ENCODE measurements around the gene WNT3. TPM values are rescaled to one million over a fixed set of nuclear protein-coding genes. Genes with fewer than 3 reads are reported as not detected.

The WNT3 gene
- total and polyA plus RNA-seq, 2 donors (not counting 3 experiments of a cell fraction or from before 2014, with no cell fraction given) = 1.4 to 2.1 TPM

DNA sequence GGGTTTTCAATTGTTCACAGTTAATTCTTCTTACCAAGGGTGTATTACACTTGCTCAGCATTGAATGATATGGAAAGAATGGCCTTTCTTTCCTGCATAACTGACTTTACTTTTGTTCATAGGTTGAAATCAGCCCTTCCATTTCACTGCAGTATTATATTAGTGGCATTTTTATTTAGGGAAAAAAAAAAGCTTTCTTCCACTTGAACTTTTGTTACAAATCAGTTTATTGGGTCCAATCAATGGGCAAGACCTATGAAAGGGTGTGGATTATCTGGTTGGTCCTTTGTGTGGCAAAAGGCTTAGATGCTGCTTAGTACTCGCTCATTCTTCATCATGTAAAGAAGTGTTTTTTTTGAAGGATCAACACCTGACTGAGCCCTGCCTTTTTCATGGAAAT is 74.1 kb downstream of the WNT3 start:
- BruUV-seq (replicated peaks) = no TSS peak
- peaks cover 29% of the 10 kb centered on the region for H3K4me1 ChIP-seq (ENCODE audit: control insufficient read depth, extremely low read depth, insufficient read depth, low read length)
- FAIRE-seq (no peak), DNase-seq (ENCODE audit: low read depth, low spot score) (no peak)
- H3K79me2 ChIP-seq (ENCODE audit: control insufficient read depth, insufficient read depth, low read length) = no peaks in the 10 kb centered on the region
- no peak overlapping the region for H3K4me2 ChIP-seq (ENCODE audit: insufficient read depth, low read length)
- ChIA-PET POLR2A (no interaction called here), CTCF (no interaction called here)
- no peaks in the 10 kb centered on the region for H3K36me3 ChIP-seq (ENCODE audit: control insufficient read depth in 2 of 2, extremely low read depth in 1 of 2, insufficient read depth in 2 of 2, low read length in 2 of 2)
- no peak overlapping the region for H3K9ac ChIP-seq (replicated peaks; ENCODE audit: extremely low read depth, insufficient read depth, low read length)
- H3K4me3 ChIP-seq (replicated peaks in 1 of 3; ENCODE audit: insufficient read depth in 1 of 3, low read depth in 1 of 3, low read length in 3 of 3) = no peak overlapping the region
- no peaks in the 10 kb centered on the region for H3K27me3 ChIP-seq (ENCODE audit: control insufficient read depth in 2 of 2, insufficient read depth in 2 of 2, low read length in 2 of 2)
- H3K9me3 ChIP-seq (replicated peaks; ENCODE audit: control insufficient read depth, insufficient read depth, low read length) = no peaks in the 10 kb centered on the region
- no peaks in the 10 kb centered on the region for H3K9me1 ChIP-seq (replicated peaks; ENCODE audit: control insufficient read depth, extremely low read depth, insufficient read depth, low read length)
- no peaks in the 10 kb centered on the region for H4K20me1 ChIP-seq (replicated peaks; ENCODE audit: control insufficient read depth, extremely low read depth, insufficient read depth, low read length)
- intact Hi-C loops (cut with micrococcal nuclease) = no loop called here
- no peak overlapping the region for H3K27ac ChIP-seq (ENCODE audit: insufficient read depth, low read depth, low read length)
- dilution Hi-C loops (cut with MboI; ENCODE audit: extremely low pct_ligation_motif_present, low sequenced_read_pairs) = no loop called here
- TF ChIP-seq FOS (IDR thresholded peaks at IDR 0.05; ENCODE audit: borderline replicate concordance, insufficient read depth, low read length) = no peak
- TF ChIP-seq, protein P1, sequence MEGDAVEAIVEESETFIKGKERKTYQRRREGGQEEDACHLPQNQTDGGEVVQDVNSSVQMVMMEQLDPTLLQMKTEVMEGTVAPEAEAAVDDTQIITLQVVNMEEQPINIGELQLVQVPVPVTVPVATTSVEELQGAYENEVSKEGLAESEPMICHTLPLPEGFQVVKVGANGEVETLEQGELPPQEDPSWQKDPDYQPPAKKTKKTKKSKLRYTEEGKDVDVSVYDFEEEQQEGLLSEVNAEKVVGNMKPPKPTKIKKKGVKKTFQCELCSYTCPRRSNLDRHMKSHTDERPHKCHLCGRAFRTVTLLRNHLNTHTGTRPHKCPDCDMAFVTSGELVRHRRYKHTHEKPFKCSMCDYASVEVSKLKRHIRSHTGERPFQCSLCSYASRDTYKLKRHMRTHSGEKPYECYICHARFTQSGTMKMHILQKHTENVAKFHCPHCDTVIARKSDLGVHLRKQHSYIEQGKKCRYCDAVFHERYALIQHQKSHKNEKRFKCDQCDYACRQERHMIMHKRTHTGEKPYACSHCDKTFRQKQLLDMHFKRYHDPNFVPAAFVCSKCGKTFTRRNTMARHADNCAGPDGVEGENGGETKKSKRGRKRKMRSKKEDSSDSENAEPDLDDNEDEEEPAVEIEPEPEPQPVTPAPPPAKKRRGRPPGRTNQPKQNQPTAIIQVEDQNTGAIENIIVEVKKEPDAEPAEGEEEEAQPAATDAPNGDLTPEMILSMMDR (IDR thresholded peaks at IDR 0.05; ENCODE audit: extremely low read depth in 1 of 2, insufficient read depth in 1 of 2, low read depth in 1 of 2, low read length in 2 of 2) = no peak
- no peak for TF ChIP-seq POLR2A (IDR thresholded peaks at IDR 0.05; ENCODE audit: low read depth, low read length)
- TF ChIP-seq EZH2 (IDR thresholded peaks at IDR 0.05; ENCODE audit: borderline replicate concordance, low read depth, low read length, severe bottlenecking) = no peak
- no peak for TF ChIP-seq JUN (IDR thresholded peaks at IDR 0.05; ENCODE audit: borderline replicate concordance, insufficient read depth, insufficient read length, low read depth)
- no peak for TF ChIP-seq POLR2AphosphoS5 (IDR thresholded peaks at IDR 0.05; ENCODE audit: insufficient read depth, low read depth, low read length)
- no peak for TF ChIP-seq MYC (IDR thresholded peaks at IDR 0.05; ENCODE audit: low read depth, low read length)
- TF ChIP-seq, protein P2, sequence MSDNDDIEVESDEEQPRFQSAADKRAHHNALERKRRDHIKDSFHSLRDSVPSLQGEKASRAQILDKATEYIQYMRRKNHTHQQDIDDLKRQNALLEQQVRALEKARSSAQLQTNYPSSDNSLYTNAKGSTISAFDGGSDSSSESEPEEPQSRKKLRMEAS (IDR thresholded peaks at IDR 0.05; ENCODE audit: insufficient read depth, insufficient read length) = no peak
- TF ChIP-seq GATA2 (IDR thresholded peaks at IDR 0.05; ENCODE audit: insufficient read depth, insufficient read length, low read depth, low read length) = no peak
- H2AFZ ChIP-seq (ENCODE audit: low read depth, low read length) = no peak overlapping the region

Measured in endothelial cell of umbilical vein (primary cell).